Neuronal stem cell (in vitro differentiated cells): ENCODE data around the gene RTEL1.

ENCODE experiments used
- DNase-seq: peaks from one replicate; pipeline ENCODE4 v3.0.0-alpha.2; 2013; ENCODE audit warnings: low spot score
- H2AFZ ChIP-seq: one replicate; pipeline ENCODE4 v1.6.1; 2013; ENCODE audit warnings: mild to moderate bottlenecking, low read length, inconsistent platforms
- H2AK5ac ChIP-seq: 2 replicates; pipeline ENCODE4 v1.6.1; 2013; ENCODE audit warnings: low read depth, mild to moderate bottlenecking, inconsistent platforms, low read length, moderate library complexity, mixed read lengths
- H2BK120ac ChIP-seq: 2 replicates; pipeline ENCODE4 v1.6.1; 2013; ENCODE audit warnings: low read depth, mild to moderate bottlenecking, inconsistent platforms, low read length, moderate library complexity, mixed read lengths
- H2BK12ac ChIP-seq: one replicate; pipeline ENCODE4 v1.6.1; 2013; ENCODE audit warnings: low read length, inconsistent platforms
- H2BK15ac ChIP-seq: 2 replicates; pipeline ENCODE4 v1.6.1; 2013; ENCODE audit warnings: mild to moderate bottlenecking, low read length, inconsistent platforms, mixed read lengths
- H2BK5ac ChIP-seq: one replicate; pipeline ENCODE4 v1.6.1; 2013; ENCODE audit warnings: inconsistent platforms, mild to moderate bottlenecking, low read length, moderate library complexity
- H3K14ac ChIP-seq: one replicate; pipeline ENCODE4 v1.6.1; 2013; ENCODE audit warnings: low read length, inconsistent platforms
- H3K18ac ChIP-seq: 2 replicates; pipeline ENCODE4 v1.6.1; 2013; ENCODE audit warnings: low read length, inconsistent platforms
- H3K23ac ChIP-seq: 2 replicates; pipeline ENCODE4 v1.6.1; 2013; ENCODE audit warnings: low read depth, mild to moderate bottlenecking, mixed read lengths, low read length, inconsistent platforms; ENCODE audit not compliant: poor library complexity
- H3K27ac ChIP-seq: replicated peaks from 3 replicates; pipeline ENCODE4 v1.5.1; 2013; ENCODE audit warnings: low read length, inconsistent platforms
- H3K27me3 ChIP-seq, 3 experiments: 2 replicates each; pipeline ENCODE4 v1.6.1; 2013; ENCODE audit warnings: low read length in 3 of 3, mild to moderate bottlenecking in 2 of 3, inconsistent platforms in 1 of 3, low read depth in 1 of 3, mixed read lengths in 1 of 3, moderate library complexity in 1 of 3; ENCODE audit not compliant: control insufficient read depth in 3 of 3, insufficient read depth in 3 of 3
- H3K36me3 ChIP-seq, 2 donors: replicated peaks in 1 of 2; 2 replicates each; pipeline ENCODE4 v1.6.1; 2013; ENCODE audit warnings: low read length in 2 of 2; ENCODE audit not compliant: control insufficient read depth in 2 of 2, insufficient read depth in 2 of 2
- H3K4ac ChIP-seq: 2 replicates; pipeline ENCODE4 v1.6.1; 2013; ENCODE audit warnings: inconsistent platforms, mild to moderate bottlenecking, low read length, moderate library complexity
- H3K4me1 ChIP-seq, 2 donors: 1 replicate in 1 of 2; 2 replicates in 1 of 2; pipeline ENCODE4 v1.6.1; 2013; ENCODE audit warnings: low read length in 2 of 2, low read depth in 1 of 2; ENCODE audit not compliant: control insufficient read depth in 2 of 2, insufficient read depth in 1 of 2
- H3K4me2 ChIP-seq: one replicate; pipeline ENCODE4 v1.6.1; 2013; ENCODE audit warnings: mild to moderate bottlenecking, low read length, inconsistent platforms; ENCODE audit not compliant: insufficient read depth, poor library complexity, severe bottlenecking
- H3K4me3 ChIP-seq, 2 donors: 2 replicates each; pipeline ENCODE4 v1.5.1; 2013; ENCODE audit warnings: low read length in 2 of 2, mild to moderate bottlenecking in 2 of 2, inconsistent platforms in 1 of 2, moderate library complexity in 1 of 2
- H3K79me1 ChIP-seq: one replicate; pipeline ENCODE4 v1.6.1; 2013; ENCODE audit warnings: low read depth, mild to moderate bottlenecking, inconsistent platforms, low read length, moderate library complexity
- H3K9ac ChIP-seq: one replicate; pipeline ENCODE4 v1.6.1; 2013; ENCODE audit warnings: mild to moderate bottlenecking, low read depth, low read length, inconsistent platforms; ENCODE audit not compliant: poor library complexity
- H3K9me3 ChIP-seq, 2 donors: replicated peaks in 1 of 2; 2 replicates each; pipeline versions ENCODE3 to v1.6.1; 2013; ENCODE audit warnings: low read length in 2 of 2, mild to moderate bottlenecking in 2 of 2, inconsistent platforms in 1 of 2, low read depth in 1 of 2, mixed read lengths in 1 of 2, moderate library complexity in 1 of 2; ENCODE audit not compliant: control insufficient read depth in 2 of 2, insufficient read depth in 1 of 2
- H4K8ac ChIP-seq: one replicate; pipeline ENCODE4 v1.6.1; 2013; ENCODE audit warnings: low read depth, mild to moderate bottlenecking, inconsistent platforms, low read length, moderate library complexity
- H4K91ac ChIP-seq: one replicate; pipeline ENCODE4 v1.6.1; 2013; ENCODE audit warnings: low read length, low read depth, mild to moderate bottlenecking, inconsistent platforms; ENCODE audit not compliant: poor library complexity
- WGBS, 2 donors: extraction: QIAGEN DNeasy Blood & Tissue Kit; methylation state at CpG; one replicate each; pipeline ENCODE4 v1.1.7; 2013; ENCODE audit warnings: missing lambda C conversion rate in 2 of 2, mixed read lengths in 1 of 2; ENCODE audit not compliant: insufficient read length in 2 of 2, insufficient replicate concordance in 1 of 2; ENCODE audit errors: extremely low coverage in 2 of 2; 5-methylcytosine and 5-hydroxymethylcytosine counted together

RTEL1 gene

GRCh38 chr20:63675681-63676368 lies 17.7 kb downstream of the RTEL1 start:
- H3K14ac ChIP-seq: peak overlapping the region; percentile 8
- peaks cover 3% of the 10 kb centered on the region for H3K79me1 ChIP-seq
- no CpG with 5 or more reads among the region's 20 CpGs for WGBS, 2 donors
- no peak overlapping the region for H2AK5ac ChIP-seq
- H2BK5ac ChIP-seq: no peak overlapping the region
- H3K4me3 ChIP-seq: no peak overlapping the region
- no peaks in the 10 kb centered on the region for H3K9me3 ChIP-seq
- no peak overlapping the region for H3K23ac ChIP-seq
- H2BK12ac ChIP-seq: no peak overlapping the region
- H4K91ac ChIP-seq: no peak overlapping the region
- H2BK120ac ChIP-seq: no peak overlapping the region
- H3K27me3 ChIP-seq: no peaks in the 10 kb centered on the region
- H3K18ac ChIP-seq: no peak overlapping the region
- H3K4me1 ChIP-seq: no peaks in the 10 kb centered on the region
- no peak overlapping the region for H3K9ac ChIP-seq
- H2BK15ac ChIP-seq: no peak overlapping the region
- peaks cover 6 to 67% of the 10 kb centered on the region in 2 donors for H3K36me3 ChIP-seq
- no peak for DNase-seq
- H4K8ac ChIP-seq: no peak overlapping the region
- H2AFZ ChIP-seq: no peak overlapping the region
- no peak overlapping the region for H3K4me2 ChIP-seq
- no peak overlapping the region for H3K27ac ChIP-seq
- H3K4ac ChIP-seq: no peak overlapping the region

GRCh38 chr20:63678071-63678470 lies 20.0 kb downstream of the RTEL1 start:
- peaks cover 8 to 69% of the 10 kb centered on the region in 2 donors for H3K36me3 ChIP-seq
- H4K8ac ChIP-seq: no peak overlapping the region
- no CpG with 5 or more reads among the region's 13 CpGs for WGBS, 2 donors
- H3K4me1 ChIP-seq: peaks cover 0 to 2% of the 10 kb centered on the region in 2 donors
- no peak overlapping the region for H2BK120ac ChIP-seq
- H3K27me3 ChIP-seq: no peaks in the 10 kb centered on the region
- H3K4ac ChIP-seq: no peak overlapping the region
- no peak overlapping the region for H2BK5ac ChIP-seq
- no peak overlapping the region for H3K14ac ChIP-seq
- H3K27ac ChIP-seq: no peak overlapping the region
- H3K4me3 ChIP-seq: no peak overlapping the region
- no peak overlapping the region for H2AFZ ChIP-seq
- no peak overlapping the region for H2BK12ac ChIP-seq
- H4K91ac ChIP-seq: no peak overlapping the region
- H2AK5ac ChIP-seq: no peak overlapping the region
- H3K18ac ChIP-seq: no peak overlapping the region
- no peak overlapping the region for H3K23ac ChIP-seq
- peaks cover 2% of the 10 kb centered on the region for H3K79me1 ChIP-seq
- no peak for DNase-seq
- H3K9me3 ChIP-seq: peaks cover 0 to 3% of the 10 kb centered on the region in 2 donors
- H3K4me2 ChIP-seq: no peak overlapping the region
- H3K9ac ChIP-seq: no peak overlapping the region
- no peak overlapping the region for H2BK15ac ChIP-seq

GRCh38 chr20:63678667-63679465 lies 20.8 kb downstream of the RTEL1 start:
- no peak overlapping the region for H2BK120ac ChIP-seq
- H2AK5ac ChIP-seq: no peak overlapping the region
- no peak overlapping the region for H3K4me3 ChIP-seq
- peaks cover 0 to 3% of the 10 kb centered on the region in 2 donors for H3K9me3 ChIP-seq
- H3K23ac ChIP-seq: peak overlapping the region; percentile 65
- no peak overlapping the region for H4K91ac ChIP-seq
- no peak overlapping the region for H3K9ac ChIP-seq
- H3K79me1 ChIP-seq: peaks cover 2% of the 10 kb centered on the region
- H3K36me3 ChIP-seq: peaks cover 6 to 72% of the 10 kb centered on the region in 2 donors
- no peaks in the 10 kb centered on the region for H3K27me3 ChIP-seq
- no peak overlapping the region for H2BK15ac ChIP-seq
- no peak for DNase-seq
- no peak overlapping the region for H3K4ac ChIP-seq
- no peak overlapping the region for H2AFZ ChIP-seq
- peaks cover 0 to 2% of the 10 kb centered on the region in 2 donors for H3K4me1 ChIP-seq
- H2BK5ac ChIP-seq: no peak overlapping the region
- H2BK12ac ChIP-seq: no peak overlapping the region
- no peak overlapping the region for H3K27ac ChIP-seq
- WGBS, 2 donors: no CpG with 5 or more reads among the region's 38 CpGs
- no peak overlapping the region for H3K14ac ChIP-seq
- H3K4me2 ChIP-seq: no peak overlapping the region
- H4K8ac ChIP-seq: no peak overlapping the region
- no peak overlapping the region for H3K18ac ChIP-seq

DNA sequence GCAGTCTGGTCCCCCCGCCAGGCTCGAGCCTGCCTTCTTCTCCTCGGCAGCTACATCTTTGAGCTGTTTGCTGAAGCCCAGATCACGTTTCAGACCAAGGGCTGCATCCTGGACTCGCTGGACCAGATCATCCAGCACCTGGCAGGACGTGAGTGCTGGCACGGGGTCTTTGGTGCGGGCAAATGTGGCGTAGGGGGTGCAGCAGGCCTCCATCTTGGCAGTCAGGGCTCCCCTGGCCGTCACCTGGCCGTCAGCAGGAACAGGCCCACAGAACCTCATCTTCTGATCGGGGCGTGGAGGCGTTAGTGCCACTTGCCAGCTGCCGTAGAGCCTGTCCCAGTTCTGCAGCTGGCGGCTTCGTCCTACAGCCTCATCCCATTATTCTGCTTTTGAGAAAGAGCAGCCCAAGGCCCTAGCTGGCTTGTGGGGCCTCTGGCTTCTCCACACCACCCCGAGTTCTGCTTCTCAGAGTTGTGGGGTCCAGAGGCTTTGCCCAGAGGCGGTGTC lies 21.7 kb downstream of the RTEL1 start:
- Histone ChIP-seq H2BK15ac (no peak overlapping the region), H3K4me3 (peak overlapping the region in 1 of 2 donors; percentile 34), H3K27me3 (no peaks in the 10 kb centered on the region), H2AK5ac (no peak overlapping the region), H3K79me1 (peaks cover 4% of the 10 kb centered on the region), H4K8ac (no peak overlapping the region), H3K23ac (peak overlapping the region; percentile 52), H2BK12ac (no peak overlapping the region), H3K4ac (no peak overlapping the region), H3K14ac (peak overlapping the region; percentile 38), H3K4me2 (no peak overlapping the region), H3K9me3 (peaks cover 0 to 3% of the 10 kb centered on the region in 2 donors), H3K36me3 (peaks cover 4 to 64% of the 10 kb centered on the region in 2 donors), H3K18ac (no peak overlapping the region), H3K27ac (no peak overlapping the region), H2BK5ac (no peak overlapping the region), H3K4me1 (peaks cover 0 to 2% of the 10 kb centered on the region in 2 donors), H2BK120ac (no peak overlapping the region), H3K9ac (no peak overlapping the region), H4K91ac (no peak overlapping the region), H2AFZ (no peak overlapping the region)
- WGBS, 2 donors: no CpG with 5 or more reads among the region's 19 CpGs
- no peak for DNase-seq
